Muscle of leg (tissue), 11 donors: ENCODE data around the gene FUT1. TPM values are rescaled to one million over a fixed set of nuclear protein-coding genes. Genes with fewer than 3 reads are reported as not detected.

Source experiments
- DNase-seq: peaks from one replicate; pipeline ENCODE4 v3.0.0; 2013
- H3K27ac ChIP-seq: one replicate; pipeline ENCODE4 v1.5.1; 2013; ENCODE audit warnings: mild to moderate bottlenecking, low read length, control low read depth
- H3K27me3 ChIP-seq: one replicate; pipeline ENCODE4 v1.6.1; 2013; ENCODE audit warnings: low read length; ENCODE audit not compliant: control insufficient read depth, insufficient read depth
- H3K36me3 ChIP-seq: one replicate; pipeline ENCODE4 v1.6.1; 2013; ENCODE audit warnings: low read length; ENCODE audit not compliant: control insufficient read depth, insufficient read depth
- H3K4me1 ChIP-seq: one replicate; pipeline ENCODE4 v1.6.1; 2013; ENCODE audit warnings: low read length; ENCODE audit not compliant: control insufficient read depth, insufficient read depth
- H3K4me3 ChIP-seq: one replicate; pipeline ENCODE4 v1.5.1; 2013; ENCODE audit warnings: low read length, control low read depth
- H3K9me3 ChIP-seq: replicated peaks from 2 replicates; pipeline ENCODE4 v1.6.1; 2013; ENCODE audit warnings: low read depth, low read length; ENCODE audit not compliant: control insufficient read depth
- WGBS: methylation state at CpG from one replicate; pipeline ENCODE4 v1.1.5; 2013; ENCODE audit warnings: missing lambda C conversion rate; ENCODE audit not compliant: insufficient coverage; 5-methylcytosine and 5-hydroxymethylcytosine counted together
- polyA plus RNA-seq, 8 donors: library from polyadenylated mRNA; unstranded; fragments of 120-200 nt; gene quantifications; one replicate each; pipeline versions ENCODE4 v1.2.1 to v1.2.3, GENCODE V29; 2013; ENCODE audit warnings: inconsistent platforms in 1 of 8, low replicate concordance in 1 of 8; ENCODE audit not compliant: insufficient read length in 8 of 8, insufficient read depth in 1 of 8
- total RNA-seq: library from RNA; stranded (reverse); fragments of 120-200 nt; gene quantifications from one replicate; pipeline ENCODE4 v1.2.4, GENCODE V29; 2013

FUT1 gene
- total and polyA plus RNA-seq, 9 donors: 0.75 to 1.5 (median 1.3) TPM

- DNase-seq: no peak
- Histone ChIP-seq H3K4me1 (peaks cover 45% of the 10 kb centered on the region), H3K27me3 (peaks cover 16% of the 10 kb centered on the region), H3K27ac (peak overlapping the region; percentile 79), H3K4me3 (peak overlapping the region; percentile 53), H3K36me3 (no peaks in the 10 kb centered on the region), H3K9me3 (peaks cover 2% of the 10 kb centered on the region)
- WGBS: 42% methylated on average over 28 of the region's 35 CpGs
Measured at GRCh38 chr19:48741129-48741999, 11.1 kb downstream of the FUT1 start.

GRCh38 chr19:48740164-48740972 lies 12.1 kb downstream of the FUT1 start, which contains the start of gene RASIP1:
TSS of gene RASIP1 (minus strand) at chr19:48740610. CDS start at chr19:48740282, 328 bp downstream.
- 34% methylated on average over 10 of the region's 27 CpGs for WGBS
- Histone ChIP-seq H3K4me3 (peak within 1 kb of the TSS; percentile 53), H3K36me3 (no peaks in the 10 kb centered on the region), H3K27ac (peak within 1 kb of the TSS; percentile 79), H3K27me3 (peaks cover 6% of the 10 kb centered on the region), H3K9me3 (peaks cover under 1% of the 10 kb centered on the region), H3K4me1 (peaks cover 43% of the 10 kb centered on the region)
- peak; percentile 61 for DNase-seq

GRCh38 chr19:48739404-48740163 lies 12.9 kb downstream of the FUT1 start:
- H3K4me3 ChIP-seq: peak overlapping the region; percentile 53
- H3K4me1 ChIP-seq: peaks cover 48% of the 10 kb centered on the region
- no peaks in the 10 kb centered on the region for H3K9me3 ChIP-seq
- H3K27ac ChIP-seq: peak overlapping the region; percentile 79
- 8% methylated on average over 48 of the region's 51 CpGs for WGBS
- peaks cover 6% of the 10 kb centered on the region for H3K36me3 ChIP-seq
- peaks cover 7% of the 10 kb centered on the region for H3K27me3 ChIP-seq
- peak; percentile 68 for DNase-seq

GRCh38 chr19:48738557-48739403 lies 13.7 kb downstream of the FUT1 start:
- H3K4me3 ChIP-seq: peak overlapping the region; percentile 53
- H3K27ac ChIP-seq: peak overlapping the region; percentile 92
- no peaks in the 10 kb centered on the region for H3K9me3 ChIP-seq
- peaks cover 48% of the 10 kb centered on the region for H3K4me1 ChIP-seq
- H3K36me3 ChIP-seq: peaks cover 8% of the 10 kb centered on the region
- DNase-seq: peak; percentile 96
- peaks cover 7% of the 10 kb centered on the region for H3K27me3 ChIP-seq
- WGBS: 2% methylated on average over 85 of the region's 96 CpGs

GRCh38 chr19:48737360-48737998 lies 15.0 kb downstream of the FUT1 start:
- Histone ChIP-seq H3K4me1 (peaks cover 48% of the 10 kb centered on the region), H3K36me3 (peaks cover 12% of the 10 kb centered on the region), H3K27ac (peak overlapping the region; percentile 82), H3K27me3 (peaks cover 7% of the 10 kb centered on the region), H3K9me3 (no peaks in the 10 kb centered on the region), H3K4me3 (no peak overlapping the region)
- 42% methylated on average over 17 of the region's 22 CpGs for WGBS
- peak; percentile 82 for DNase-seq

- no peak for DNase-seq
- WGBS: 24% methylated on average over 34 of the region's 38 CpGs
- Histone ChIP-seq H3K27ac (no peak overlapping the region), H3K4me1 (peaks cover 29% of the 10 kb centered on the region), H3K4me3 (peak overlapping the region; percentile 5), H3K9me3 (no peaks in the 10 kb centered on the region), H3K36me3 (peaks cover 17% of the 10 kb centered on the region), H3K27me3 (peaks cover 7% of the 10 kb centered on the region)
Measured at GRCh38 chr19:48735031-48735615, 17.3 kb downstream of the FUT1 start.

- Histone ChIP-seq H3K4me1 (peaks cover 24% of the 10 kb centered on the region), H3K9me3 (no peaks in the 10 kb centered on the region), H3K27me3 (peaks cover 3% of the 10 kb centered on the region), H3K4me3 (no peak overlapping the region), H3K36me3 (peaks cover 17% of the 10 kb centered on the region), H3K27ac (no peak overlapping the region)
- 91% methylated on average over 4 of the region's 9 CpGs for WGBS
- DNase-seq: no peak
Measured at GRCh38 chr19:48734625-48735024, 17.8 kb downstream of the FUT1 start.

- 92% methylated on average over 4 of the region's 4 CpGs for WGBS
Measured at GRCh38 chr19:48731452-48731851, 21.0 kb downstream of the FUT1 start.

More at GRCh38 chr19:48731452-48731851, 21.0 kb downstream of the FUT1 start:
- Histone ChIP-seq H3K36me3 (peaks cover 34% of the 10 kb centered on the region), H3K27ac (no peak overlapping the region), H3K27me3 (peaks cover 3% of the 10 kb centered on the region), H3K4me3 (no peak overlapping the region), H3K9me3 (no peaks in the 10 kb centered on the region), H3K4me1 (peaks cover 14% of the 10 kb centered on the region)
- no peak for DNase-seq
